Colonic mucosa (tissue), 4 donors: ENCODE results near the gene LTBR. TPM values are rescaled to one million over a fixed set of nuclear protein-coding genes. Genes with fewer than 3 reads are reported as not detected.

ENCODE experiments used
- DNase-seq: peaks from one replicate; pipeline ENCODE4 v3.0.0-alpha.2; 2020
- H3K27ac ChIP-seq: fragments of 200-600 bp; one replicate; pipeline ENCODE4 v1.8.0; 2021
- H3K27me3 ChIP-seq: fragments of 200-600 bp; one replicate; pipeline ENCODE4 v1.8.0; 2021
- H3K36me3 ChIP-seq: fragments of 200-600 bp; one replicate; pipeline ENCODE4 v1.8.0; 2021
- H3K4me1 ChIP-seq: fragments of 200-600 bp; one replicate; pipeline ENCODE4 v1.8.0; 2021; ENCODE audit warnings: mild to moderate bottlenecking
- H3K4me3 ChIP-seq: fragments of 200-600 bp; one replicate; pipeline ENCODE4 v1.8.0; 2021
- H3K9ac ChIP-seq, 2 donors: one replicate each; pipeline ENCODE4 v1.7.0; 2013; ENCODE audit warnings: control low read depth in 2 of 2, low read depth in 2 of 2, low read length in 2 of 2
- H3K9me3 ChIP-seq: fragments of 200-600 bp; one replicate; pipeline ENCODE4 v1.8.0; 2021
- intact Hi-C: fragments of 100-400 bp; cut with DNase I; formaldehyde crosslinking; loops from one replicate; pipeline ENCODE4 v1.14.1; 2022
- total RNA-seq, 2 donors: library from RNA; stranded (reverse); fragmentation: NEBNext Ultra II Directional in 1 of 2; extraction: Animal tissue kit (Norgen Biotek cat#: 25700) in 1 of 2; gene quantifications; one replicate each; pipeline ENCODE4 v1.2.1, GENCODE V29; 2021
- TF ChIP-seq, protein P1 (sequence below): fragments of 200-600 bp; IDR thresholded peaks from one replicate; pipeline ENCODE4 v1.8.0; 2022; ENCODE audit warnings: antibody characterized with exemption, mild to moderate bottlenecking
- donor health status: healthy.
- donor health status: DM: no; HTN: no; CAD: no.
- donor health status: DM: no; HTN: no; CAD: no.

The LTBR gene
- total RNA-seq, 2 donors from 2014 or later = 84.8 to 129 TPM

DNA sequence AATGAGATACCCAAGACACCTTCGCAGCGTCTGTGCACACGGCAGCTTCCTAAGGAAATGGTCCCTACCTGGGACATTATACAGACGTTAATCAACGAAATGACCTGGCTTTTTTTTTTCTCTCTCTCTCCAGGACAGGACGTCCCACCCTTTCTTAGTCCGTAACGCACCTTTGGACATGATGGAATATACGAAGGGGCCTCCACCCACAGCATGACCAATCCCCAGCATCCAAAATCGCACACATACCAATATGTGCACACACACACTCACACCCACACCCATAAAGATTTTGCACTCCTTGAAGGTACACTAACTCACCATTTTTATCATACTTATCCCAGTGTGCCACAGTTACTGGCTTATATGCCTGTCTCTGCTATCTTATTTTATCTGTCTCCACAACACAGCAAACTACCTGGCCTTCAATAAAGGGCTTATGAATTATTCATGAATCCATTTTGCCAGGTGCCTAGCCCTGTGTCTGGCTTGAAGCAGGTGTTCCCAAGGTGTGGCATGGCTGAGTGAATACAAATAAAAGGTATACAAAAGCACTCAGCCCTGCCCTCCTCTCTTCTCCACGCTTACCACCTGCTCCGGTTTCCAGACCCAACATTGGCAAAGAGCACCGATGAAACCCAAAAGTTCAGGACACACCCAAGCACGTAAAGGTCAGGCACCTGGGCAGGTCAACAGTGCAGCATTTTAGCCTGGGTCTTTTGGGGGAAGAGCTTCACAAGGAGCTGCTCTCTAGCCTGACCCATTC, 10.8 kb upstream of the LTBR start:
- no peaks in the 10 kb centered on the region for H3K27me3 ChIP-seq
- TF ChIP-seq, protein P1, sequence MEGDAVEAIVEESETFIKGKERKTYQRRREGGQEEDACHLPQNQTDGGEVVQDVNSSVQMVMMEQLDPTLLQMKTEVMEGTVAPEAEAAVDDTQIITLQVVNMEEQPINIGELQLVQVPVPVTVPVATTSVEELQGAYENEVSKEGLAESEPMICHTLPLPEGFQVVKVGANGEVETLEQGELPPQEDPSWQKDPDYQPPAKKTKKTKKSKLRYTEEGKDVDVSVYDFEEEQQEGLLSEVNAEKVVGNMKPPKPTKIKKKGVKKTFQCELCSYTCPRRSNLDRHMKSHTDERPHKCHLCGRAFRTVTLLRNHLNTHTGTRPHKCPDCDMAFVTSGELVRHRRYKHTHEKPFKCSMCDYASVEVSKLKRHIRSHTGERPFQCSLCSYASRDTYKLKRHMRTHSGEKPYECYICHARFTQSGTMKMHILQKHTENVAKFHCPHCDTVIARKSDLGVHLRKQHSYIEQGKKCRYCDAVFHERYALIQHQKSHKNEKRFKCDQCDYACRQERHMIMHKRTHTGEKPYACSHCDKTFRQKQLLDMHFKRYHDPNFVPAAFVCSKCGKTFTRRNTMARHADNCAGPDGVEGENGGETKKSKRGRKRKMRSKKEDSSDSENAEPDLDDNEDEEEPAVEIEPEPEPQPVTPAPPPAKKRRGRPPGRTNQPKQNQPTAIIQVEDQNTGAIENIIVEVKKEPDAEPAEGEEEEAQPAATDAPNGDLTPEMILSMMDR = no peak
- DNase-seq = peak; percentile 87
- intact Hi-C loops = loop anchor here (5.0 kb wide), 1 partner anchor 36 kb away; no protein-coding TSS in a partner anchor
- H3K27ac ChIP-seq = peak overlapping the region; percentile 91
- H3K9me3 ChIP-seq = no peaks in the 10 kb centered on the region
- H3K9ac ChIP-seq = peak overlapping the region; percentile 89
- peak overlapping the region; percentile 34 for H3K4me3 ChIP-seq
- H3K36me3 ChIP-seq = no peaks in the 10 kb centered on the region
- H3K4me1 ChIP-seq = peaks cover 21% of the 10 kb centered on the region

DNA sequence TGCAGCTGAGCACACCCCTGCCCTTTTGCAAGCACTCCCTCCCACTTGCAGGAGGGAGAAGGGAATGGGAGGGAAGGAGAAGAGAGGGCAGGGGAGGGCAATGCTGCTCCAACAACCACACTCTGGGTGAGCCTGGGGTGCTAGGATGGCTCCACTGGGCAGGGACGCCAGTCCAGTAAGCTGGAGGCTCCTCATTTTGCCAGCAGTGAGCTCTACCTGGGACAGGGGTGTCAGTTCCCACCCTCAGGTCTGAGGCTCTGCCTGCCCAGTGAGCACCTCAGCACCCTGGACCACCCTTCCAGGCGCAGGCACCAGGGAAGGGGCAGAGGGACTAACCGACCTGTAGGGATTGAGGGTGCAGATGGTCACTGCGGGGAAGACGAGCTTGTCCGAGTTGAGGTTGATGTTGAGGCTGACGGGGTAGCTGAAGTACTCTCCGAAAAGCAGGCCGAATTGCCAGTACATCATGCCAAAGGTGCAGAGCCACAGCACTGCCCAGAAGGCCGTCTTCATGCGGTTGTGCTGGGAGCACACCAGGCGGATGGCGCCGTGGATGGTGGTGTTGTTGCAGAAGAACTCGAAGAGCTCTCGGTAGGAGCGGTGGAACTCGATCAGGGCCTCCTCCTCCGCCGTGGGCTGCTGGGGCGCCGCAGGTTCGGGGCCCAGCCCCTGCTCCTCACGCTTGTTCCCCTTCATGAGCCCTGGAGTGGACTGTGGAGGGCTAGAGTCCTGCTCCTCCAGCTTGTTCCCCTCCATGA, 9.8 kb upstream of the LTBR start:
- H3K27ac ChIP-seq = peak overlapping the region; percentile 91
- intact Hi-C loops = loop anchor here (5.0 kb wide), 1 partner anchor 37 kb away; no protein-coding TSS in a partner anchor
- DNase-seq = no peak
- H3K9ac ChIP-seq = peak overlapping the region; percentile 89
- no peaks in the 10 kb centered on the region for H3K36me3 ChIP-seq
- no peaks in the 10 kb centered on the region for H3K27me3 ChIP-seq
- TF ChIP-seq, protein P1 = no peak
- H3K4me1 ChIP-seq = peaks cover 16% of the 10 kb centered on the region
- H3K9me3 ChIP-seq = no peaks in the 10 kb centered on the region
- H3K4me3 ChIP-seq = peak overlapping the region; percentile 34

DNA sequence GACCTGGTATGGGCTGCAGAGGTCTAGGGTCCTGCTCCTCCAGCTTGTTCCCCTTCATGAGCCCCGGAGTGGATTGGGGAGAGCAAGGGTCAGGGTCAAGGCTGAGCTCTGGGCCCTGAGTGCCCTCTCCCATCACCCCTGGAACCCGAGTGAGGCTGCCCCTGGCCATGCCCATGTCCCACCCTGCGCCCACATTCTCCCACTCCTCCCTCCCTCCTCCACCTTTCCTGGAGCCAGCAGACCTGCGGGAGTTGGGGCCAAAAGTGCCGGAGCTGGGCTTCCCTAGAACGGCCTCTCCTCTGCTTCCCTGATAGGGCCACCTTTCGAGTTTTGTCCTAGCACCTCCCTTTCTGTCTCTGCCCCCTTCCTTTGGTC, 9.2 kb upstream of the LTBR start:
- intact Hi-C loops = loop anchor here (5.0 kb wide), 1 partner anchor 37 kb away; no protein-coding TSS in a partner anchor
- Histone ChIP-seq H3K9ac (peak overlapping the region; percentile 89), H3K9me3 (no peaks in the 10 kb centered on the region), H3K4me1 (peaks cover 16% of the 10 kb centered on the region), H3K36me3 (no peaks in the 10 kb centered on the region), H3K27ac (peak overlapping the region; percentile 91), H3K27me3 (no peaks in the 10 kb centered on the region), H3K4me3 (peak overlapping the region; percentile 34)
- TF ChIP-seq, protein P1 = no peak
- DNase-seq = no peak

DNA sequence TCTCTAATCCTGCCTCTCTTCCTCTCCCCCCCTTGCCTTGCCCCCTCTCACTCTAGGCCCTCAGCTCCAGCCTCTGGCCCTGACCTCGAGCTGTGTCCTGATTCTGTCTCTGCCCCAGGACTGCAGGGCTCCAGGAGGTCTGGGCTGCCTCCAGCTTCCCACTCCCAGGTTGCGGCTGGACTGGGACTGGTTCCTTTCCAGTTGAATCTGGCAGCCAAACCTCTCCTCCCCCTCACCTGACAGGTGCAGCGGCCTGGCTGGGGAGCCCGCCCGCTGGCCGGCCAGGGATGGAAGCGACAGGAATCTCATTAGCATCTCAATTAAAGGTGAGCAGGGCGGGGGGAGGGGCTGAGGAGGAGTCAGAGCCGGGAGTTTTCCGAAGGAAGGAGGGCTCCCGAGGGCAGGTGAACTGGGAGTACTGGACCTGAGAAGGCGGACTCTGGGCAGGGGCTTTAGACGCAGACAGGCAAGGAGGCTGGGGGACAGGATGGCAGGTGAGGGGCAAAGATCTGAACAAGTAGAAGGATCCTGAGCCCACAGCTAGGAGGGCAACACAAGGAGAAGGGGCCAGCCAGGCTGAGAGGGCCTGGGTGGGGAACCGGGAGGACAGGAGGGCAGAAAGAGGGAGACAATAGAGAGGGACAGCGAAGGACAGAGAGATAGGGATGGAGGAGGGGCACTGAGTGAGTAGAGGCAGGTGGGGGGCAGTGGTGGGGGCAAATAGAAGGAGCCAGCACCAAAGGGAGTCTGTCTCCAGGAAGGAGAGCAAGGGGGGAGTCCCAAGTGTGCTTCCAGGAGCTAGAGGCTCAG, 8.5 kb upstream of the LTBR start, which contains the start of gene SCNN1A:
Gene SCNN1A, minus strand, starts transcription at position 295 of the 810 bp plus-strand sequence. CDS start 780 bp downstream, outside the sequence.
- TF ChIP-seq, protein P1 = no peak
- intact Hi-C loops = no loop called here
- Histone ChIP-seq H3K9ac (peak within 1 kb of the TSS; percentile 89), H3K4me3 (peak within 1 kb of the TSS; percentile 34), H3K27me3 (no peaks in the 10 kb centered on the region), H3K27ac (peak within 1 kb of the TSS; percentile 91), H3K9me3 (no peaks in the 10 kb centered on the region), H3K4me1 (peaks cover 13% of the 10 kb centered on the region), H3K36me3 (no peaks in the 10 kb centered on the region)
- DNase-seq = peak; percentile 92
